T-cell (primary cell): ENCODE measurements around the gene OTUB1. TPM values are rescaled to one million over a fixed set of nuclear protein-coding genes. Genes with fewer than 3 reads are reported as not detected.
"Not testable (repeated sequence)": the region's sequence is repeated elsewhere in the genome, so short reads cannot be mapped to it uniquely, and the experiment has no call there.

ENCODE experiments used
- ATAC-seq, 4 experiments: fragments of 200-7000 bp in 3 of 4; fragments of 150-1000 bp in 1 of 4; cut with Tn5 transposase; replicated peaks in 1 of 4; 1 replicate in 3 of 4; 2 replicates in 1 of 4; pipeline ENCODE4 v1.10.0; 2021; ENCODE audit warnings: moderate library complexity in 3 of 4, mild to moderate bottlenecking in 2 of 4, moderate number of reproducible peaks in 1 of 4
- CTCF ChIA-PET, 2 donors: fragments of 300-600 bp; sonication (Branson Sonifier 250); formaldehyde crosslinking; loops; one replicate each; lab custom pipeline; 2022; ENCODE audit warnings: antibody characterized with exemption in 2 of 2; lab: Charles Lee
- POLR2A ChIA-PET, 2 donors: fragments of 300-600 bp; sonication (Branson Sonifier 250); formaldehyde crosslinking; loops; one replicate each; lab custom pipeline; 2022; ENCODE audit warnings: antibody characterized with exemption in 2 of 2; lab: Charles Lee
- DNase-seq, 35 experiments: peaks; one replicate each; pipeline versions ENCODE4 v3.0.0 to v3.0.0-alpha.2; 2013 to 2023
- H3K27ac ChIP-seq: one replicate; pipeline ENCODE4 v1.5.1; 2013; ENCODE audit warnings: low read length
- H3K27me3 ChIP-seq, 2 experiments: replicated peaks in 1 of 2; 1 replicate in 1 of 2; 2 replicates in 1 of 2; pipeline versions ENCODE4 v1.6.1 to v1.7.0; 2013; ENCODE audit warnings: low read length in 1 of 2, mixed read lengths in 1 of 2; ENCODE audit not compliant: control insufficient read depth in 2 of 2, insufficient read depth in 2 of 2; ENCODE audit errors: extremely low read depth in 1 of 2
- H3K36me3 ChIP-seq, 2 donors: 1 replicate in 1 of 2; 2 replicates in 1 of 2; pipeline versions ENCODE4 v1.6.1 to v1.7.0; 2013; ENCODE audit warnings: low read length in 1 of 2; ENCODE audit not compliant: control insufficient read depth in 2 of 2, insufficient read depth in 1 of 2; ENCODE audit errors: extremely low read depth in 1 of 2
- H3K4me1 ChIP-seq, 2 experiments: 1 replicate in 1 of 2; 2 replicates in 1 of 2; pipeline versions ENCODE4 v1.6.1 to v1.7.0; 2013; ENCODE audit warnings: low read length in 2 of 2, mixed read lengths in 1 of 2; ENCODE audit not compliant: insufficient read depth in 2 of 2, control insufficient read depth in 1 of 2; ENCODE audit errors: extremely low read depth in 1 of 2
- H3K4me3 ChIP-seq, 2 donors: 1 replicate in 1 of 2; 2 replicates in 1 of 2; pipeline versions ENCODE4 v1.5.1 to v1.7.0; 2013; ENCODE audit warnings: mild to moderate bottlenecking in 2 of 2, low read length in 1 of 2, moderate library complexity in 1 of 2; ENCODE audit not compliant: control insufficient read depth in 1 of 2; ENCODE audit errors: extremely low read depth in 1 of 2
- H3K9me3 ChIP-seq: 2 replicates; pipeline ENCODE4 v1.7.0; 2013
- H3K27ac Mint-ChIP-seq, 2 donors: one replicate each; pipeline ENCODE4 v1.8.0; 2020 to 2021; ENCODE audit warnings: mild to moderate bottlenecking in 2 of 2, mixed read lengths in 2 of 2
- H3K27me3 Mint-ChIP-seq, 2 donors: one replicate each; pipeline ENCODE4 v1.8.0; 2021 to 2022; ENCODE audit warnings: mixed read lengths in 2 of 2
- H3K36me3 Mint-ChIP-seq: one replicate; pipeline ENCODE4 v1.8.0; 2021; ENCODE audit warnings: mixed read lengths
- H3K4me1 Mint-ChIP-seq, 3 donors: one replicate each; pipeline ENCODE4 v1.8.0; 2020 to 2022; ENCODE audit warnings: mixed read lengths in 3 of 3, mild to moderate bottlenecking in 1 of 3
- H3K4me3 Mint-ChIP-seq, 3 donors: one replicate each; pipeline ENCODE4 v1.8.0; 2020 to 2022; ENCODE audit warnings: mild to moderate bottlenecking in 3 of 3, mixed read lengths in 3 of 3, moderate library complexity in 3 of 3
- H3K9me3 Mint-ChIP-seq, 3 donors: one replicate each; pipeline ENCODE4 v1.8.0; 2020 to 2022; ENCODE audit warnings: mixed read lengths in 3 of 3
- WGBS: methylation state at CpG from one replicate; pipeline ENCODE4 v1.1.5; 2013; ENCODE audit warnings: missing lambda C conversion rate; ENCODE audit not compliant: insufficient coverage; 5-methylcytosine and 5-hydroxymethylcytosine counted together
- total RNA-seq, 35 experiments: library from RNA in 6 of 35; stranded (reverse) in 6 of 35; fragments of 120-200 nt in 1 of 35; gene quantifications; one replicate each; pipeline versions ENCODE4 v1.2.1 to v1.2.4 and lab custom pipeline; 2013 to 2026

OTUB1 gene
- total RNA-seq, 5 donors from 2014 or later (not counting 1 experiment from before 2014, with no cell fraction given), result 63.1 to 76.7 (median 67.2) TPM

DNA sequence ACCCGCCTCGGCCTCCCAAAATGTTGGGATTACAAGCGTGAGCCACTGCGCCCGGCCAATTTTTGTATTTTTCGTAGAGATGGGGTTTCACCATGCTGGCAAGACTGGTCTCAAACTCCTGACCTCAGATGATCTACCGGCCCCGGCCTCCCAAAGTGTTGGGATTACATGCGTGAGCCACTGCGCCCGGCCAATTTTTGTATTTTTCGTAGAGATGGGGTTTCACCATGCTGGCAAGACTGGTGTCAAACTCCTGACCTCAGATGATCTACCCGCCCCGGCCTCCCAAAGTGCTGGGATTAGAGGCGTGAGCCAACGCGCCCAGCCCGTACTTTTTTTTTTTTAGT lies 12.4 kb upstream of the OTUB1 start:
- H3K27ac ChIP-seq, H3K36me3 Mint-ChIP-seq: not testable (repeated sequence)

DNA sequence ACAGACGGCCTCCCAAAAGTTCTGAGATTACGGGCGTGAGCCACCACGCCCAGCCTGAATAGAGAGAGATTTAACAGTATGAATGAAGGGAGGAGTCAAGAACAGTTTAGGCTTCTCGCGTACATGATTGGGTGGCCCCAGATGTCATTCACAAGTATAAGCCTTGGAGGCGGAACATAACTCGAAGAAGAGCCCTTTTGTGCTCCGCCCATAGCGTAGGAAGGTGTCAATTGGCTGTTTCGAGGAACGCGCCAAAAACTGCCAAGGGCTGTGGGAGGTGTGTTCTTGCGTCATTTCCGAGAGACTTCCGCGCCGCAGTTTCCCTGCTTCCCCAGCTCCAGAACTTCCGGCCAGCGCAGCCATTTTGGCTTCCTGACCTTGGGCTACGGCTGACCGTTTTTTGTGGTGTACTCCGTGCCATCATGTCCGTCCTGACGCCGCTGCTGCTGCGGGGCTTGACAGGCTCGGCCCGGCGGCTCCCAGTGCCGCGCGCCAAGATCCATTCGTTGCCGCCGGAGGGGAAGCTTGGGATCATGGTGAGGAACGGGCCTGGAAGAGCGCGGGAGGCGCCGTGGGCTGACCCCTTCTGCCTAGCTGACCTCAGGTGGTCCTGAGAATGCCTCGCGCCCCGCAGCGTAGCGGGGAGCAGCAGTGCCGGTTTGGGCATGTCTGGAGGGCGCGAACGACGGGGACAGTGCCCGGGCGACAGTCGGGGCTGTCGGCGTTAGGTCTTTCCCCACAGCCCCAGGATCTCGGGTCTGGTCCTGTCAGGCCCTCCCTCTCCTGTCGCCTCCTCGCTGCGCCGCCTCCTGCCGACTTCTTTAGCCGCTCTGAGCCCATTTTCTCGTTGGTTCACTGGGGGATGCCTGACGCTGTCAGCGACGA lies 11.7 kb upstream of the OTUB1 start, which contains the start of gene COX8A:
Gene COX8A (plus strand): TSS at position 362 of the 885 bp plus-strand sequence. CDS start 61 bp downstream, at position 423.
- peaks cover 3 to 25% of the 10 kb centered on the region in 2 experiments for H3K4me1 ChIP-seq
- Mint-ChIP-seq H3K27me3 (peaks cover 0 to 4% of the 10 kb centered on the region in 2 donors), H3K36me3 (peaks cover 4% of the 10 kb centered on the region), H3K4me1 (peaks cover 24 to 35% (median 24%) of the 10 kb centered on the region in 3 donors), H3K27ac (peak within 1 kb of the TSS; percentile 97 to 99), H3K4me3 (peak within 1 kb of the TSS; percentile 99 to 100 (median 100)), H3K9me3 (no peaks in the 10 kb centered on the region)
- ChIA-PET CTCF (no interaction called here), POLR2A (no interaction called here)
- no peaks in the 10 kb centered on the region for H3K9me3 ChIP-seq
- DNase-seq (peak; percentile 75 to 99 (median 95)), ATAC-seq (peak; percentile 99)
- peaks cover 0 to 14% of the 10 kb centered on the region in 2 experiments for H3K27me3 ChIP-seq
- H3K27ac ChIP-seq, result peak within 1 kb of the TSS; percentile 88
- peaks cover 3 to 6% of the 10 kb centered on the region in 2 donors for H3K36me3 ChIP-seq
- H3K4me3 ChIP-seq, result peak within 1 kb of the TSS; percentile 96 to 97
- under 1% methylated on average over 62 of the region's 67 CpGs for WGBS

More for the DNA sequence above, 12.4 kb upstream of the OTUB1 start:
- H3K4me3 Mint-ChIP-seq, result peak overlapping the region; percentile 99 to 100 (median 100)
- peaks cover 0 to 14% of the 10 kb centered on the region in 2 experiments for H3K27me3 ChIP-seq
- H3K9me3 Mint-ChIP-seq, ATAC-seq, CTCF ChIA-PET, H3K27me3 Mint-ChIP-seq, DNase-seq, POLR2A ChIA-PET, H3K9me3 ChIP-seq, H3K36me3 ChIP-seq: not testable (repeated sequence)
- peaks cover 24 to 35% (median 24%) of the 10 kb centered on the region in 3 donors for H3K4me1 Mint-ChIP-seq
- peaks cover 3 to 25% of the 10 kb centered on the region in 2 experiments for H3K4me1 ChIP-seq
- peak overlapping the region; percentile 97 to 99 for H3K27ac Mint-ChIP-seq
- peak overlapping the region; percentile 96 to 97 for H3K4me3 ChIP-seq
- 57% methylated on average over 14 of the region's 18 CpGs for WGBS

DNA sequence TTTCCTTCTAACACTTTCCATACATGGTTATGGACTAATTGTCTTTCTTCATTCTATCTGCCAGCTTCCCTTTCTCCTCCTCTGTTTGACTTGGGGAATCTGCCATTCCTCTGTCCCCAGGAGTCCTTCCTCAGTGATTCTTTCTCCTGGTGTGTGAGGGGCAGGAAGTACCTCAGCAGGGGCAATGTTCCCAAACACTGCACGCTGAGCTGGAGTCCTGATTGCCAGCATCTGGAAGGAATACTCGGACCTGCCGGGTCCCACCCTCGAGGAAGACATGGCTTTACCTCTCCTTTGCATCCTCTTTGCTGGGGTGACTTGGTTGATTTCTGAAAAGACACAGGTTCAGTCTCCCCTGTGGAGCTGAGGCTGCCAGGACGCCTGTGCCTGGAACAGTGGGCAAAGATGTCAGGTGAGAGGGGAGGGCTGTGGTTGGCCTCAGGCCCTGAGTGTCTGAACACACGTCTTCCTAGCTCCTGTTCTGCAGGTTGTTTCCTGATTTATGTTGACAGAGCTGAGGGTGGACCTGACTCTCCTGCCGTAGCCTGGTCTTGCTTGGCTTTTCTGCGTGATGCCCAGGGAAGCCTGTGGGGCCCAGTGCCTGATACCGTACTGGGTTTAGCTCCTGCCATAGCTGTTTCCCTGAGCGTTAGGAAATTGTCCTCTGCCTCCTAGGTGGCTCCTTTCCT lies 7.5 kb upstream of the OTUB1 start:
- WGBS, result 68% methylated on average over 3 of the region's 10 CpGs
- Histone ChIP-seq H3K9me3 (no peaks in the 10 kb centered on the region), H3K27me3 (no peaks in the 10 kb centered on the region), H3K27ac (no peak overlapping the region), H3K4me3 (no peak overlapping the region), H3K4me1 (peaks cover 3 to 25% of the 10 kb centered on the region in 2 experiments), H3K36me3 (peaks cover 3 to 6% of the 10 kb centered on the region in 2 donors)
- ATAC-seq (no peak), DNase-seq (no peak)
- Mint-ChIP-seq H3K4me1 (peaks cover 21 to 33% (median 24%) of the 10 kb centered on the region in 3 donors), H3K27ac (peak overlapping the region in 1 of 2 donors; percentile 38), H3K9me3 (no peaks in the 10 kb centered on the region), H3K27me3 (no peaks in the 10 kb centered on the region), H3K4me3 (peak overlapping the region in 1 of 3 donors; percentile 22), H3K36me3 (peaks cover 4% of the 10 kb centered on the region)
- CTCF ChIA-PET, result no interaction called here
- POLR2A ChIA-PET, result no interaction called here

DNA sequence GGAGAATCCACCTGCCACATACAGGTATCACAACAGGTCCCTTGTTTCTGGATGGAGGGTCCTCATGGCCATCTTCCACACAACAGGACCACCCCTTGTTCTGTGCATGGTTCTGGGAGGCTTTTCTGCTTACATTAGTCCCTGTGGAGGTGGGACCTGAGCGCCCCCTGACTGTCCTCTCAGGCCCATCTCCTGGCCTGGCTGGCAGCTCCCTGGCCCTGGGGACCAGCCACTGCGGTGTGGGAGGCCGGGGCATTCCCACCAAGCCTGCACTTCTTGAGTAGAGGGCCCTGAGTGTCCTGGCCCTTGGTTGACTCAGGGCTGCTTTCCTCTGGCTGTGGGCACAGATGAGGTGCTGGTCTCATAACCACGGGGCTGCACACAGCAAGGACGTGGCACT lies 6.8 kb upstream of the OTUB1 start:
- Mint-ChIP-seq H3K4me3 (no peak overlapping the region), H3K36me3 (peaks cover 4% of the 10 kb centered on the region), H3K27ac (no peak overlapping the region), H3K9me3 (no peaks in the 10 kb centered on the region), H3K27me3 (no peaks in the 10 kb centered on the region), H3K4me1 (peaks cover 16 to 27% (median 24%) of the 10 kb centered on the region in 3 donors)
- Histone ChIP-seq H3K36me3 (peaks cover 3 to 6% of the 10 kb centered on the region in 2 donors), H3K4me3 (no peak overlapping the region), H3K4me1 (peaks cover 3 to 20% of the 10 kb centered on the region in 2 experiments), H3K27ac (no peak overlapping the region), H3K27me3 (no peaks in the 10 kb centered on the region), H3K9me3 (no peaks in the 10 kb centered on the region)
- POLR2A ChIA-PET, result no interaction called here
- CTCF ChIA-PET, result interaction anchor here in 1 of 2 donors (0.7 kb wide), 1 partner anchor 277 kb away, joined by 4 read pairs; no protein-coding TSS in a partner anchor
- DNase-seq, result no peak
- 97% methylated on average over 3 of the region's 5 CpGs for WGBS
- ATAC-seq, result no peak

DNA sequence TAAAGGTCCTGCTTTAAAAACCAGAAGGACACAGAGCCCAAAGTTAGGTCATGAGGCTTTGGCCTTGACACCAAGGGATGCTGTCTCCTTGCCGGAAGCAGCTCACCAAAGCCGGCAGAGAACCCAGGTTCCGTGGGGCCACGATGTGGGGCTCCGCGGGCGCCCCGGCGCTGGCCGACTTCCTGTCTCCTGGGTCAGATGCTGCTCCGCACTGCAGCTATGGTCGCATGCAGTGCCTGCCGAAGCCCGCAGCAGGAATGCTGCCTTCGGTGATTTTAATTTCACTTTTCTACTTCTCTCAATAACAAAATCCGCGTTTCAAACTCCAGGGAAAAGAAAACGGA lies 454 bp upstream of the OTUB1 start:
- peaks cover 9% of the 10 kb centered on the region for H3K36me3 Mint-ChIP-seq
- Histone ChIP-seq H3K4me3 (peak overlapping the region; percentile 94 to 99), H3K27me3 (no peaks in the 10 kb centered on the region), H3K36me3 (peaks cover 7 to 21% of the 10 kb centered on the region in 2 donors), H3K4me1 (peaks cover 13 to 33% of the 10 kb centered on the region in 2 experiments), H3K27ac (peak overlapping the region; percentile 86), H3K9me3 (no peaks in the 10 kb centered on the region)
- H3K9me3 Mint-ChIP-seq, result no peaks in the 10 kb centered on the region
- ChIA-PET CTCF (interaction anchor here in 1 of 2 donors (0.9 kb wide), 1 partner anchor 199 kb away, joined by 3 read pairs; no protein-coding TSS in a partner anchor), POLR2A (interaction anchor here in 1 of 2 donors (0.5 to 0.9 kb wide), 2 partner anchors 203 to 214 kb away, joined by 3 read pairs; no protein-coding TSS in a partner anchor)
- peak overlapping the region; percentile 96 to 99 (median 96) for H3K4me3 Mint-ChIP-seq
- 0% methylated on average over 12 of the region's 18 CpGs for WGBS
- peak in 33 of 35 experiments; percentile 50 to 79 (median 61) for DNase-seq
- no peaks in the 10 kb centered on the region for H3K27me3 Mint-ChIP-seq
- H3K27ac Mint-ChIP-seq, result peak overlapping the region; percentile 95 to 98
- peaks cover 26 to 35% (median 30%) of the 10 kb centered on the region in 3 donors for H3K4me1 Mint-ChIP-seq
- ATAC-seq, result peak; percentile 80 to 91 (median 90)
